GM18520 (cell line): ENCODE results near the gene ACKR2.

Source experiments
- ATAC-seq: cut with Tn5 transposase; IDR thresholded peaks from one replicate; pipeline ENCODE4 v1.9.1; 2021; ENCODE audit not compliant: unreplicated experiment

ACKR2 gene

GRCh38 chr3:42809202-42809601 is at the start of gene ACKR2:
TSS of gene ACKR2 (plus strand) at chr3:42809445. CDS start at chr3:42864503, 55,058 bp downstream.
- no peak for ATAC-seq

GRCh38 chr3:42762046-42762724 is 47.1 kb upstream of the ACKR2 start:
- ATAC-seq = no peak

- ATAC-seq = no peak
Measured at GRCh38 chr3:42763021-42763420, 46.2 kb upstream of the ACKR2 start.

- no peak for ATAC-seq
Measured at GRCh38 chr3:42764115-42764514, 45.1 kb upstream of the ACKR2 start.

- no peak for ATAC-seq
Measured at GRCh38 chr3:42764561-42765295, 44.5 kb upstream of the ACKR2 start.

GRCh38 chr3:42769477-42770131 is 39.6 kb upstream of the ACKR2 start:
- ATAC-seq = no peak

- ATAC-seq = no peak
Measured at GRCh38 chr3:42771271-42771670, 38.0 kb upstream of the ACKR2 start.

GRCh38 chr3:42772670-42773408 is 36.4 kb upstream of the ACKR2 start, which contains the start of gene CCDC13:
TSS of gene CCDC13 (minus strand) at chr3:42773253. CDS start at chr3:42758345, 14,908 bp downstream.
- ATAC-seq = peak; percentile 97

- no peak for ATAC-seq
Measured at GRCh38 chr3:42773409-42773751, 35.9 kb upstream of the ACKR2 start.

GRCh38 chr3:42778644-42779043 is 30.6 kb upstream of the ACKR2 start:
- ATAC-seq = no peak

- ATAC-seq = no peak
Measured at GRCh38 chr3:42780398-42780797, 28.8 kb upstream of the ACKR2 start.

- no peak for ATAC-seq
Measured at GRCh38 chr3:42780892-42781700, 28.1 kb upstream of the ACKR2 start.

- ATAC-seq = no peak
Measured at GRCh38 chr3:42786212-42786611, 23.0 kb upstream of the ACKR2 start.

- ATAC-seq = no peak
Measured at GRCh38 chr3:42786631-42787030, 22.6 kb upstream of the ACKR2 start.

GRCh38 chr3:42790714-42791229 is 18.5 kb upstream of the ACKR2 start:
- ATAC-seq = no peak

GRCh38 chr3:42795621-42796181 is 13.5 kb upstream of the ACKR2 start:
- ATAC-seq = no peak

- no peak for ATAC-seq
Measured at GRCh38 chr3:42796332-42796885, 12.8 kb upstream of the ACKR2 start.

- ATAC-seq = no peak
Measured at GRCh38 chr3:42799376-42799775, 9.9 kb upstream of the ACKR2 start.

- ATAC-seq = no peak
Measured at GRCh38 chr3:42800251-42800650, 9.0 kb upstream of the ACKR2 start.
